EL (cell line): ENCODE results near the gene USE1.

Experiments used
- DNase-seq: peaks from one replicate; pipeline ENCODE4 v3.0.0-alpha.2; 2016

USE1 gene

DNA sequence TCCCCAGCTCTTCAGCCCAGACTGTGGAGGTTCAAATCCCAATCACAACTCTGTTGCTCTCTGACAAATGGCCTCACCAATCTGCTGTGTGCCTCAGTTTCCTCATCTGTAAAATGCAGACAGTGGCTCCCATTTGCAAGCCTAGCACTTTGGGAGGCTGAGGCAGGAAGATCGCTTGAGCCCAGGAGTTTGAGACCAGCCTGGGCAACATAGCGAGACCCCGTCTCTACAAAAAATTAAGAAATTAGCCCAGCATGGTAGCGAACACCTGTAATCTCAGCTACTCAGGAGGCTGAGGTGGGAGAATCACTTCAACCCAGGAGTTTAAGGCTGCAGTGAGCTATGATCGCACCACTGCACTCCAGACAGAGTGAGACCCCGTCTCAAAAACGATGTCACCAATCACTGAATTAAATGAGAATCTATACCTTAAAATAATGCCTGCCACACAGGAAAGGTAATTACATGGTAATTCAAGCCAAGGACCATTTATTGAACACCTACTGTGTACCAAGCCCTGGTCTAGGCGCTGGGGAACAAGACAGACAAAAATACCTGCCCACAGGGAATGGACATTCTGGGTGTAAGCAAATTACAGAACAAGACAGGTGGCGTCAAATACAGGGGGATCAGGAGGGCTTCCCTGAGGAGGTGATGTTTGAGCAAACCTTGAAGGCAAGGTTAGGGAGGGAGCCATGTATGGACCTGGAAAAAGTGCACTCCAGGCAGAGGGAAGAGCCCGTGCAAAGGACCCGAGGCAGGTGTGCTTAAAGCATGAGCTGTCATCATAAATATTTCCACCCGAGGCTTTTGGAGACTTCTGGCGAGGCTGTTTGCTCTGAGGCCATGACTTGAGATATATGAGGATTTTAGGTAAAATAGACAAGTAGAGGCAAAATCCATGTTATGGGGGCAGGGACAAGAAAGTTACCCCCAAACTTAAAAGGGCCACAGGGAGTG is 22.9 kb downstream of the USE1 start:
- DNase-seq: no peak

DNA sequence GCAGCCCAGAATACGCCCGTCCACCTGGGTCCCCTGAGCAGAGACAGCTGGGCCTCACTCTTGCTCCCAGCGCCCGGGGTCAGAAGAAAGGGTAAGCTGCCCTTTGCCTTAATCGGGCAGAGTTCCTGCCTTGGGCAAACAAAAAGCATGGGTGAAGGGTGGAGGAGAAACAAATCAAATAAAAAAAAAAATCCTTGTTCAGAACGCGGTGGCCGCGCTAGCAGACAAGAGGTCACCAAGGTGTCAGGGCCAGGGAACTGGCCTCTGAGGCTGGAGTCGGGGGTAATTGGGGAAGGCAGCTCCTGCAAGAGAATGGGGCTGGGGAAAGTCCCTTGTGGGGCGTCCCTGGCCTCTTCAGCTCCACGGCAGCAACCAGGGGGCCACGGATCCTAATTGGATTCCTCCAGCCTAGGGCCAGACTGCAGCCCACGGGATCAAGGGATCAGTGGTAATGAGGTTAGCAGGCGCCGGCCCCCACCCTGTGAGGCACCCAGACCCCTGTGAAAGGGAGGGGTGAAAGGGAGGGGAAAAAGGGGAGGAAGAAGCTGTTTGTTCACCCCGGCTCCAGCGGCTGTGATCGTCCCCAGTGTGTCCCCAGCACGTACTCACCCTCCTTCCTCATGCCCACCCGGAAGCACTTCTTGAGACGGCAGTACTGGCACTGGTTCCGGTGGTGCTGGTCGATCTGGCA is 25.1 kb downstream of the USE1 start:
- DNase-seq: no peak

DNA sequence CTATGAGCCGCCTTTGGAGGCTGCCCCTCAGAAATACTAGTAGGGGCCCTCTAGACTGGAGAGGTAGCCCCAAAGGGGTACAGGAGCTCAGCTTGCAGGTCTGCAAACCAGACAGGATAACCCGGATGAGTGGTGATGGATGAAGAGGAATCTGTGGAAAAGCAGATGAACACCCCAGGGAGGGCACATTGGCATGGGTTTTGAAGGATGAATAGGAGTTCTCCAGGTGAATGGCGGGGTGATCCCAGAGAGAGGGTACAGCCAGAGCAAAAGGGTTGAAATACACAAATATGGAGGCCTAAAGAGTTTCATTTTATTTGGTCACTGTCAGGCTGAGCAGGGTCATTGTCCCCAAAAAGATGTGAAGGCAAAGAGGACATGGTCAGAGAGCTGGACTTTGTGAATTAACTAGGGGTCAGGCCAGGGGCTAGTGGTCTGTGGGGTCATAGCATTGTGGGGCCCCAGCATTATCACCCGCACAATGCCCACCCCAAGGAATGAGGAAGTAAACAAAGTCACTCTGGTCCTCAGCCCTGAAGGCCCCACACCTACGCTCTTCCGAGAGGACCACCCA is 25.8 kb downstream of the USE1 start:
- no peak for DNase-seq

DNA sequence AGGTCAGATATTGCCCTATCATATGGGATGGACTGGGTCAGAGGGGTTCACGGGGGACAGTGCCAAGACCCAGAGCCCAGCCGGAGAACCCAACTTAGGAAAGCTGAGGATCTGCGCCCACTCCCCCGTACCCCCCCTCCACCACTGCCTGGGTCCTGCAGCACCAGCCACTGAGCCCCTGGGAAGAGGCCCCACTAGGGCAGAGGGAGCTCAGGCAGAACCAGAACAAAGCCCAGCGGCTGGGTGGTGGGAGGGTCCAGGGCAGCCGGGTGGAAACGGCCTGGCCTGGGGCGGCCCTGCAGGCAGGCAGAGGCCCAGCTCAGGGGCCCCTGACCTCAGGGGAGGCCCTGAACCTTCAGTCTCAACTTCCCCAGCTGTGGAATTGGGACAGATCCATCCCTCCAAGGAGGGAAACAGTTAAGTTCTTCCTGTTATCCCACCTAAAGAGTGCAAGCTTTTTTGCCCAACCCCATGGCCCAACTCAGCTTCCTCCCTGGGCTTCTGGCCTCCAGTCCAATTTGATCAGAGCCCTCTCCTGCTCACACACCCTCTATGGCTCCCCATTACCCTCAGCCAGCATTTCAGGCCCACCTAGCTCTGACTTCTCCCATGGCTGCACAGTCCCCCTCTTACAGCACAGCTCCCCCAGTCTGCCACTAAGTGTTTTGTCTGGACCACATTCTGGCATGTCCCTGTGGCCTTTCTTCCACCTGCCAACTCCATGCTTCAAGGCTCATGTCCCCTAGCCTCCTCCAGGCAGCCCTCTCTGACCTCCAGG is 27.5 kb downstream of the USE1 start:
- no peak for DNase-seq

DNA sequence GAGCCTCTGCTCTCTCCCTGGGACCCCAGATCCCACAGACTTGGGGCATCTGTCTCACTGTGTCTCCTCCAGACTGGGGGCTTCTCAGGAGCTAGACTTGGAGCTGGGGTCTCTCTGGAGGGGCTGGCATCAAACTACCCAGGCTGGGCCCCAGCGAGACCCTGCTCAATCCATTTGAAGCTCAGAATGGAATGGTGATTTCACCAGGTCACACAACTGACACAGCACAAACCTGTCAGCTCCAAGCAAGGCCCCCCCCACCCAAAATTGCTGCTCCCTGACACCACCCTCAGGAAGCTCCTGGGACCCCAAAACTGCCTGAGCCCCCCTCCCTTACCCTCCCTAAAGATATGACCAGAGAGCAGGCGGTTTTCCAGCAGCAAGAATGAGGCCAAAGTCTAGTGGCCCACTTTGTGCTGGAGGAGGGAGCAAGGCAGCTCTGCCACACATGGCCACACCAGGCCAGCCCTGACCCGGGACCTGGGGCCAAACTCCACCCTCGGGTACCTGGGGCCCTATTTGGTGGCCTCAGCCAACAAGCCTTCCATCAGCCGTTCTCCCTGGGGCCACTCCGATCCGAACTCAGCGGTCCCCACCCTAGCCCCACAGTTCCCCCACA is 28.2 kb downstream of the USE1 start:
- DNase-seq: no peak

DNA sequence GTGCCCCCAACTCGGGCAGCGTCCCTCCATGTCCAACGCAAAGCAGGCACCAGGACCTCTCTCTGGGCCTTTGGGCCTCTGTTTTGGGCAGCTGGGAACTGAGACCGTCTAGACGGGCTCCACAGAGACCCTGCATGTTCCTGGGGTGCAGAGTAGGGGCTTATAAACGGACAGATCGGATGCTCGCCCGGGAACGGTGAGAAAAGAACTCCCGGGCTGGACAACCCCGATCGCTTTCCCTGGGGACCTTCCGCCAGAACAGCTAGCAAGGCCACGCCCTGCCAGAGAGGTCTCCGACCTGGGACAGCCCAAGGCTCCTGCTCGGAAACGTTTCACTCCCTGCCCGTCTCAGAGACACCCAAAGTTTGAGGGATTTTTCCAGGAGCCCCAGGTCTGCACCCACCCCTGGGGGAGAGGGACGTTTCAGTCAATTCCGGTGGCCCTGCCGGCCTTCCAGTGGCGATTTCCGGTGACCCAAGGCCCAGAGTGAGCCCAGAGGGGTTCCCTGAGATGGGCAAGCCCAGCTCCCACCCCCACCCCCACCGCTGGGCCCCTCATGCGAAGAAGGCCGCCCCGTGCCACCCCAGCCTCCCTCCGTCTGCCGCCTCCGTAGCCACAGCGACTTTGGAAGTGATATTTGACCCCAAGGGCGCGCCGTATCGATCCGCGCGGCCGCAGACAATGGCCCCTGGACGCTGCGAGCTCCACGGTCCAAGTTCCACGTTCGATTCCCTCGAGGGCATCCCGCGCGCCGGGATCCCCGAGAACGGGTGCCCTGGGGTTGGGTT is 28.9 kb downstream of the USE1 start:
- peak; percentile 53 for DNase-seq

DNA sequence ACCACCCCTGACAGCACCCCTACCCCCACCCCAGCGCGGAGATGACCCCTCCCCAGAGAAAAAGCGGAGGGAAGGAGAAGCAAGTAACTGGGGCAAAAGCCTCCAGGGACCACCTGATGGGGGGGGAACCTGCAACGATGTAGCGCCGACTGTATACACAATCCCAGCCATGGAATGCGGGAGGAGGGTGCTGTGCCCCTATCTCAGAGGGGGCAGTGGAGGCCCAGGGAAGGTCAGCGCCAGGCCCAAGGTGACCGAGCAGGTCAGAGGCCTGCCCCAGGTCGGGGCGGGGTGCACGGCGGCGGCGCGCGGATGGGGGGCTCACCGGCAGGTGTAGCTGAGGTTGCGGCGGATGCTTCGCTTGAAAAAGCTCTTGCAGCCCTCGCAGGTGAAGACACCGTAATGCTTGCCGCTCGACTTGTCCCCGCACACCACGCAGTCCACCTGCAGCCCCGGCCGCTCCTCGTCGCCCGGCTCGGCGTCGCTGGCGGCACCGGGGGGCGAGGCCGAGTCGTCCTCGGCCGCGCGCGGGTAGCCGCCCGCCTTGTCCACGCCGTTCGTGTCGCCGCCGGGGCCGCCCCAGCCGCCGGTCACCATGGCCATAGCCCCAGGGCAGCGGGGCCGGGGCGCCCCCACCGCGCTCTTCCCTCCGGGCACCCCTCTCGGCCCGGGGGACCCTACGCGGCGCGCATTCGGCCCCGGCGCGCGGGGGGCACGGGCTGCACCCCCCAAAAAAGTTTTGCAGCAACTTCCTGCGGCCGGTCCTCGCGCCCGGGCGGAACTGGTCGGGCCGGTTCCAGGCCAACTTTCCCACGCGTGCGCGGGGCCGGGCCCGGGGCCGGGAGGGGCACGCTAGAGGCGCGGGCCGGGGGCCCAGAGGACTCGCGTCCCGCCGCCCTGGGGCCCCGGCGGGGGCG is 29.7 kb downstream of the USE1 start:
- DNase-seq: no peak

DNA sequence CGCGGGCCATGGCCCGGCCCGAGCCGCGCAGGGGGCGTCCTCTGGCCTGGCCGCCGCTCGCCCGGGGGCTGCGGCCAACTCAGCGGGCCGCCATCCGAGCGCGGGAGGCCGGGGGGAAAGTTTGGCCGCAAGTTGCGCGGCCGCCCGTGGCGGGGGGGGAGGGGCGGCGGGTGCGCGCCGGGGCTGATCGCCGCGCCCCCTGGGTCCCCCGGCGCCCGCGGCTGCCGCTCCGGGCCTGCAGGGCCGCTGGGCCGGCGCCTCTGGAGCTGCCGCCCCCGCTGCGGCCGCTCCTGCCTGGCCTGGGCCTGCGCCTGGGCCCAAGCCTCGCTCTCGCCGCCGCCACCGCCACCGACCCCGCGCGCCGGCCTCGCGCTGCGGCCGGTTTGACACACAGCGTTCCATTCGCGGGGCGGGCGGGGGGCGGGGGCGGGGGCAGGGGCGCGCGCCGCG is 30.4 kb downstream of the USE1 start, which contains the start of gene NR2F6:
Gene NR2F6, minus strand, starts transcription at position 385 of the 450 bp plus-strand sequence. CDS start 699 bp downstream, outside the sequence.
- DNase-seq: no peak

DNA sequence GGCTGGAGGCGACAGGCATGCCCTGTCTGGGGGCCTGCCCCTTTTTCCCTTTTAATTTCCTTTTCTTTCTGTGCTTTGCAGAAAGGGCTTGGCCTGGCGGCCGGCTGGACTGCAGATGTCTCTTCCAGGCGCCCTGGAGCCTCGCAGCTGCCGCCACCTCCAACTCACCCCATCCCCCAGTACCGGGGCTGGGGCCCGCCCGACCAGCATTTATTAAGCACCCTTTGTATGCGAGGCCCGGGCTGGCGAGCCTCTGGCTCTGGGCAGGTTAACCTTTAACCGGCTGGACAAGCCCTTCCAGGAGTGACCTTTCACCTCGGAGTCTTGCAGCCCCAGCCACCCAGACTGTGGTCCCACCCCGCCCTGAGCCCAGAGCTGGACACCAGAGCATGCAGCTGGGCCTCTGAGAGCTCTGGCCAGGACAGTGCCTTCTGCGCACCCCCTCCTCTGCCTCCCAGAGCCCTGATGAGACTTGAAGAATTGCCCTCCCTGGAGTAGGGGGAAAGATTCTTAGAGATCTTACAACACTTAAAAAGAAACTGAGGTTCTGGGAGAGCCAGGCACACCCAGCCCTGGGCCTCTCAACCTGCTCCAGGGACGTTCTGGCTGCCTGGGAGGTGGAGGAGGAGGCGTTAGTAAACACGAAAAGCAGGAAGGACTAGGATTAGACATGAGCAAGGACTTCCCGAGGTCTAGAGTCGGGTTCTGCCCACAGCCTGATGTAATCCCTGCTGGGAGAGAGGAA is 31.7 kb downstream of the USE1 start:
- DNase-seq: peak; percentile 45

DNA sequence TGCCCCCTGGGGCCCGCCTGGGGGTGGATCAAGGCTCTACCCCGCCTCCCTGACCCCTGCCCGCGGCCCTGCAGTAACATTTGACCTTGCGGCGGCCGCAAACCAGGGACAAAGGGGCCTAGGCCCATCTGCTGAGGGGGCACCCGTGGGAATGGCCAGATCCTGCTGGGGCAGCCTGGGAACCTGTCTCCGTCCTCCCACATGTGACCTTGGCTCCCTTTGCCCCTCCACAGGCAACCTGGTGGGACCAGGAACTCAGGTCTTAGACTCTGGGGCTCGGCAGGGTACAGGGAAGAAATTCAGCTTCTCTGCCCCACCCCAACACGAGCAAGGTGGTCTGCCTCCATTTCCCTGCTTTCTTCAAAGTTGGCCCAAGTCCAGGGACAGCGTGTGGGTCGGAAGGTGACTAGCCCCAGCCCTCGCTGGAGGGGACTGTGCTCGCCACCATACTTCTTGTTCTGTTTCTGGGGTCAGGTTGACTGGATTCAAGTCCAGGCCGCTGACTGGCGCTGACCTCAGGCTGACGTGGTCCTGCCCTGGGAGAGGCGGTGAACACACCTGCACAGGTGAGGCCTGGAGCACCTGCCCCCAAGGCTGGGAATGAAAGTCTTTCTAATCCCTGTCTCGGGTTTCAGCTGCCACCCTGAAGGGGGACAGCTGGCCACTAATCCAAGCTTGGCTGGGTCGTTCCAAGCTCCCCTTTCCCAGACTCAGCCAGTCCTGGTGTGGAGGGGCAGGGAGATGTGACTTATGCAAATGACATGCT is 33.0 kb downstream of the USE1 start:
- no peak for DNase-seq

DNA sequence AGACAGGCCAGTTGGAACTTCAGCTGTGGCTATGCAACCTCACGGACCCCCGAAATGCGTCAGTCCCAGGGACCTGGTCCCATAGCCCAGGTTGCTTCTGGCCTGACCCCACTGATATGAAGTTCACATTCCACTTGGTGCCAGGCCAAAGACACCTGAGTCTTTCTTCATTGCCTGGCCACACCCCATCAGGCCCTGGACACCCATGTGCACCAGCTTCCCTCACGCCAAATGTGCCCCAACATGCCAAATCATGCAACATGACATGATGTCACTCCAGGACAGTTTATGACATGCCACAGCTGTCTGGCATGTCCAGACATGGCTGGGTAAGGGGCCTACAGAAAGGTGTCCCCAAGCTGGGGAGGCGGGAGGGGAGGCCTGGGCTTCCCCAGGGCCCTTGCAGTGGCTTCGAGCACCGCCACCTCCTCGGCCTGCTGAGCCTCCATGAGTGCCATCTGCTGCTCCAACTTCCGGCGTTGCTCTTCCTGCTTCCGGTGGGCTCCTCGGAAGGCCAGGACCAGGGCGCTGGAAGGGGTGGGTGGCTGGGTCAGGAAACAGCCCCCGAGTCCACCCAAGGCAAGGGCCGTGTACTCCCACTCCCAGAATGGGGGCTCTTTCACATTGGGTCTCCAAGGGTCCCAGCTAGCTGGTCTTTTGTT is 34.9 kb downstream of the USE1 start:
- no peak for DNase-seq

DNA sequence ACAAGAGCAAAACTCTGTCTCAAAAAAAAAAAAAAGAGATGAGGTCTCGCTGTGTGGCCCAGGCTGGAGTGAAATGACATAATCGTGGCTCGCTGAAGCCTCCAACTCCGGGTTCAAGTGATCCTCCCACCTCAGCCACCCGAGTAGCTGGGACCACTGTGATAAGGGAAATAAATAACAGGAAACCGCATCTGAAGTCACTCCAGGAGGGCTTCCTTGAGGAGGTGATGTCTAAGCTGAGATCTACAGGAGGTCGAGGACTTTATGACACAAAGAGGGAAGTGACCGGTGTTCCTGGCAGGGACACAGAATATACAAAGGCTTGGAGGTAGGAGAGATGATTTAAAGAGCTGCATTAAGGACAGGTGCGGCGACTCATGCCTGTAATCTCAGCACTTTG is 39.5 kb downstream of the USE1 start:
- DNase-seq: no peak

DNA sequence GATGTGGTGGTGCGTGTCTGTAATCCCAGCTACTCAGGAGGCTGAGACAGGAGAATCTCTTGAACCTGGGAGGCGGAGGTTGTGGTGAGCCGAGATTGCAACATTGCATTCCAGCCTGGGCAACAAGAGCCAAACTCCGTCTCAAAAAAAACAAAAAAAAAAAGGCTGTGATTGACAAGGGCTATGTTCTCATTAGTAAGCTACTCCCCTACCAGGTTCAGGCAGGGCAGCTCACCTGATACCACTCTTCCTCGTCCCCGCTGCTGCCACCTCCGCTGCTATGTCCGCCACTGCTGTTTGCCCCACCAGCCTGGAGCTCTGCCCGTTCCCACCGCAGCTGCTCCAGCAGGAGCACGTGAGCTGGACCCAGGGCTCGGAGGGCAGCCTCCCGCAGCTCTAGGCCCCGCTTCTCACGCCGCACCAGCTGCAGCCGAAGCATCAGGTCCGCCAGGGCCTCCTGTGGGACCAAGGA is 40.0 kb downstream of the USE1 start:
- no peak for DNase-seq

DNA sequence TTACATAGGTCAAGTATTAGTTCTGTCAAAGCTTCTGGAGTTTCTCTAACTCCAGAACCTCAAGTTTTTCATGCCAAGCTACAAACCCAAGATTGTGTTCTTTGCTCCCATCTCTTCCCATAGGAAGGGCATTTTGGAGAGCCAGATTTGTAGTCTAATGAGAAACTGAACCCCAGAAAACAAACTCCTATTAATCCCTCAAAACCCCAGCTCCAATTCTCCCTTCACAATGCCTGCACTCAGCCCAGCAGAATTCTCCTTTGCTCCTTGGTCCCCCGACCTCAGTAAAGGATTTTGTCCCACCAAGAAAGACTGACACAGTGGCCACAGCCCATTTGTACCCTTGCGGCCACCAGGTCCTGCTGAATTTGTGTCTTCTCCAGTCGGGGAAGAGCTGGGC is 41.0 kb downstream of the USE1 start:
- no peak for DNase-seq

DNA sequence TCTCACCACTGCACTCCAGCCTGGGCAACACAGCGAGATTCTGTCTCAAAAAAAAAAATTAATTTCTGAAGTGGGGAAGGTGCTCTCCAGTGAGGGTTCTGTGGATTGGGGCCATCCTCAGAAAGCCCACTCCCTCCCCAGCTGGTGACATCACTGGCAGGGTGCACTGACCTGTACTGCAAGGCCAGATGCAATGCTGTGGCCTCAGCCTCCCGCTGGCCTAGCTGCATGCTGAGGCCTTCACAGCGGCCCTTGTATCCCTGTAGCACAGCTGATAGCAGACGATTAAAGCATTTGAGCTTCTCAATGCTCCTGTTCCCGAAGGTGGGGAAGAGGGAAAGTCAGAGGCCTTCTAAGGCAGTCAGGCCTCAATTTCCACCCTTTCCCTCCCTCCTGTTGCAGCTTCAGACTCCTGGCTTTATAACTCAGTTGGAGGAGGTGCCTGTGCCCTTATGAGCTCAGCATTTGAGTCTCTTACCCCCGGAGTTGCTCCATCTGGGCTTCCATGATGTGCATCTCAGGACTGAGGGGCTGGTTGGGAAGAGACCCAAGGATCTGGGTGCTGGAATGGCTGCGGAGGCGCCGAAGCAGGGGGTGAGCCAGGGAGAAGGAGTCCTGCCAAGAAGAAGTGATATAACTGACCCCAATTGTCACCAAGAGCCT is 44.1 kb downstream of the USE1 start:
- DNase-seq: peak; percentile 22

DNA sequence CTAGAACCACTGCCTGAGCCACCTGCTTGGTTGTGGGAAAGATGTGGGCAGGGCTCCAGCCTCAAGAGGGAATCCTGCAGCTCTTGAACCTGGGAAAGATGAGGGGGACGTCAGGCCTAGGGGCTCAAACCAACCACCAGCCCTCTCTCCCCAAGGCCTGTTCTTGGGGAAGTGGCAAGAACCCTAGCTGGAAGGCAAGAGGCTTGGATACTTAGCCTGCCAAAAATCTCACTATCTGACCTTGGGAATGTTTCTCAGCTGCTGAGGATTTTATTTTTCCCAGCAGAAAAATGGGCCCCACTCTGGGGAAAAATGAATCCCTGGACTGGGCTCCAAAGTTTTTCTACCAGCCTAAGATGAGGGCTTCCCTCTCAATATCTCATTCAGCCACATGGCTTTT is 44.8 kb downstream of the USE1 start:
- no peak for DNase-seq

DNA sequence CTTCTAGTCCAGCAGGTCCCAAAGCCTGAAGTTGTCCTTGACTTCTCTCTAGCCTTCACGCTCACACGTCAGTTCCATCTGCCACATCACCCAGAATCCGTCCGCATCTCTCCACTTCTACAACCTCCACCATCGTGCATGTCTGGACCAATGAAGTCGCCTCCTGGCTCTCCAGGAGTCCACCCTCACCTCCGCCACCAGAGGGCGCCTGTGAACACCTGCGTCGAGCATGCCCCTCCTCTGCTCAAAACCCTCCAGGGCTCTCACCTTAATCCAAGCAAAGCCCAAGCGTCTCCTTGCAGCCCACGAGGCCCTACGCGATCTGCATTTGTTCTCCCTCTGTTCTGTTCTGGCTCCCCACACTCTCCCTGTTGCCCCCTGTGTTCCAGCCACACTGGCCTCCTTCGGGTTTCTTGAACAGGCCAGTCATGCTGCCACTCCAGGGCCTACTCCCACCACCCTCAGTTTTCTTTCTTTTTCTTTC is 45.7 kb downstream of the USE1 start:
- peak; percentile 78 for DNase-seq
